AG09319 (cell line): ENCODE measurements around the gene PDE5A.

Experiments used
- DNase-seq: peaks from one replicate; pipeline ENCODE4 v3.0.0-alpha.2; 2010; ENCODE audit warnings: low read depth; ENCODE audit errors: extremely low read depth
- CTCF ChIP-seq: IDR thresholded peaks from 2 replicates; pipeline ENCODE4 v1.5.1; 2011; ENCODE audit warnings: low read depth, mild to moderate bottlenecking, inconsistent platforms, low read length, moderate library complexity

Gene PDE5A

GRCh38 chr4:119628281-119629141 lies at the start of gene PDE5A:
Gene PDE5A (minus strand): TSS chr4:119628804. CDS start chr4:119628671, 133 bp downstream.
- peak; percentile 64 for TF ChIP-seq CTCF
- no peak for DNase-seq

- DNase-seq, result no peak
- TF ChIP-seq CTCF, result no peak
Observed at GRCh38 chr4:119676101-119676500, 47.5 kb upstream of the PDE5A start.

DNA sequence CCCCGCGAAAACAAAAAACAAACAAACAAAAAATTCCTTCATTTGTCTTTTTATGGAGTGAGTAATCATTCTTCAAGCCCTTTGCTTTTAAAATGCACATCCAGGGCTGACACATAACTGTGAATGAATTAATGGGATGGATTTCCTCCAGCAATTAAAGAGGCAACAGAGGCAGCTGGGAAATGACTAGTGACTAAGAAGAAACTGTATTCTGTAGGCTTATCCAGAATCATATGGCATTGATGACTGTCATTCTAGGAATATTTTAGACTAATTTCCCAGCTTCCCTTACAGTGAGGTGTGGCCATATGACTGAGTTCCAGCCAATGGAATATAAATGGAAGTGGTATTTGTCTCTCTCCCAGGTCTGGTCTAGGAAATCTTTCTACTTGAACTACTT lies 46.8 kb upstream of the PDE5A start:
- no peak for DNase-seq
- TF ChIP-seq CTCF, result no peak

GRCh38 chr4:119672938-119673337 lies 44.3 kb upstream of the PDE5A start:
- no peak for DNase-seq
- TF ChIP-seq CTCF, result no peak

DNA sequence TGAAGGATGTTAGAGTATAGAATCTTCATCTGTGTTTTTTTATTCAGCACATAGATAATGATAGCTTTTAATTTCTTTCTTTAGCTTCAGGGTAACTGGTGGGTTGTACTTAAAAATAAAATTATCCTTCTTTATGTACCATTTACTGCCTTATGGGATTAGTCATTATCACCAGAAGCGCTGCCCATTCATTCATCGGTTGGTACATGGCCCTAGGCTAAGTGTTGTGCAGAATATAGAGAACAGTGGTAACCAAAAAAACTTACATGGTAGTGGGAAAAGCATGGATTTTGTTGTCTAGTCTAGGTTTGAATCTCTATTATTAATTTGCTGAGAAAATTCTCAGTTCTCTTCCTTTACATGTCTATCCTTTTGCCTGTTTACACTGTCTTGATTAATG lies 43.5 kb upstream of the PDE5A start:
- no peak for DNase-seq
- TF ChIP-seq CTCF, result no peak

DNA sequence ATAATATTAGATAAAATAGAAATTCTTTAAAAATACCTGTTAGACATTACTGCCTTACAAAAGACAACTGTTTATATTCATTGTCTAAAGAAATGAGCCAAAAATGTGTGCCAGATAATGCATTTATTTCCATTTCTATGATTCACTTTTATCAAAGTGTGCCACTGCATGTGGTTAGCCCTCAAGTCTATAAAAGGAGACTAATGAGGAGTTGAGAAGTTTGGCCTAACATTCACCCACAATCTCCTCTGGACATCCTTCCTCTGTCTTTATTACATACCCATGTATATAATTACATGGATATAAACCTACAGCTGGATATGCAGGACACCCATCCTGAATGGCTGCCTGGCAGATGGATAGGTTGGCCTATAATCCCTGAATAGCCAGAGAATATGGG lies 42.6 kb upstream of the PDE5A start:
- no peak for TF ChIP-seq CTCF
- no peak for DNase-seq

DNA sequence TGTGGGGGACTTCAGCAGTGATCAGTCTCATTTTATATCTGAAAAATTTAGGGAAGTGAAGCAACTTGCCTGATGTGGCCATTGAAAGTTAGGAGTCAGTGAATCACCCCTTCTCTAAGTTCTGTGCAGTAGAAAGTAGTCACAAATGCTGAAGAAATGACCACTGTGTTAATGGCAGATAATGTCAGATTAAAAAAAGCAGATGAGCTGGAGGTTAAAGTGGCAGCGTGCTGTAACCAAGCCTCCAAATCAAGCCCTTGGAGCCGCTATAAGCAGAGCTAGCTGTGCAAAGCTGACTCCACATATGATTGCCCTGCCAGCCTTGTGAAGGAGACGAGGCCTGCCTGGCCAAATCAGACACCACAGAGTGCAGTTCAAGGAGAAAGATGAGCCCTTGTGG lies 39.2 kb upstream of the PDE5A start:
- TF ChIP-seq CTCF, result no peak

More for the DNA sequence above, 39.2 kb upstream of the PDE5A start:
- DNase-seq, result no peak
